ENCODE measurements around the gene TBX5.

GRCh38 chr12:114447799-114448617 is 42.1 kb upstream of the TBX5 start:
- TF ChIP-seq EZH2 (IDR thresholded peaks at IDR 0.05; ENCODE audit: low read length) (peak; percentile 75), CTCF (optimal IDR thresholded peaks at IDR 0.05 in 1 of 3, IDR thresholded peaks at IDR 0.05 in 1 of 3, conservative IDR thresholded peaks at IDR 0.05 in 1 of 3; ENCODE audit: extremely low read depth in 1 of 3, insufficient read depth in 2 of 3, low read length in 3 of 3) (no peak)
